ENCODE results near the gene MAP6D1. TPM values are rescaled to one million over a fixed set of nuclear protein-coding genes. Genes with fewer than 3 reads are reported as not detected.

MAP6D1 gene
- total RNA-seq, 2 donors from 2014 or later, result 0.98 TPM; not detected in 1

DNA sequence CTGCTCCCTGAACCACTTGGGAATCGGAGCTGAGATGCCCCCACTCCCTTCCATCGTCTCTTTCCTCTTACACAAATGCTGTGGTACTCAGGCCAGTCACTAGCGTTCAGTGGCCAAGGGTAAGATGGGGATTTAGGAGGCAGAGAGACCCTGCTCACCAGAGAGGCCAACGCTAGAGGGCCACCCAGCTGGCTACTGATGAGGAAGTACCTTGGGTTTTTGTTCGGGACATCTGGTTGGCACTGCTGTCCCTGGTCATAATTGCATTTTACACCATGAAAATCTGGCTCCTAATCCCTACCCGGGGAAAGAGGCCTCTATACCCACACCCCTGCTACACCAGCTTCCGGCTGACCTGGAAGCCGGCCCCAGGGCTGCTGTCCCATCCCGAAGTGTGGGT is 7.7 kb downstream of the MAP6D1 start:
- DNase-seq, result no peak
- H3K4me1 ChIP-seq, result no peaks in the 10 kb centered on the region
- intact Hi-C loops (cut with DNase I), result no loop called here
- no peaks in the 10 kb centered on the region for H3K9me3 ChIP-seq
- H3K9ac ChIP-seq (ENCODE audit: low read depth in 2 of 2, low read length in 2 of 2), result no peak overlapping the region
- H3K4me3 ChIP-seq, result no peak overlapping the region
- no peak overlapping the region for H3K27ac ChIP-seq
- TF ChIP-seq, protein P1, sequence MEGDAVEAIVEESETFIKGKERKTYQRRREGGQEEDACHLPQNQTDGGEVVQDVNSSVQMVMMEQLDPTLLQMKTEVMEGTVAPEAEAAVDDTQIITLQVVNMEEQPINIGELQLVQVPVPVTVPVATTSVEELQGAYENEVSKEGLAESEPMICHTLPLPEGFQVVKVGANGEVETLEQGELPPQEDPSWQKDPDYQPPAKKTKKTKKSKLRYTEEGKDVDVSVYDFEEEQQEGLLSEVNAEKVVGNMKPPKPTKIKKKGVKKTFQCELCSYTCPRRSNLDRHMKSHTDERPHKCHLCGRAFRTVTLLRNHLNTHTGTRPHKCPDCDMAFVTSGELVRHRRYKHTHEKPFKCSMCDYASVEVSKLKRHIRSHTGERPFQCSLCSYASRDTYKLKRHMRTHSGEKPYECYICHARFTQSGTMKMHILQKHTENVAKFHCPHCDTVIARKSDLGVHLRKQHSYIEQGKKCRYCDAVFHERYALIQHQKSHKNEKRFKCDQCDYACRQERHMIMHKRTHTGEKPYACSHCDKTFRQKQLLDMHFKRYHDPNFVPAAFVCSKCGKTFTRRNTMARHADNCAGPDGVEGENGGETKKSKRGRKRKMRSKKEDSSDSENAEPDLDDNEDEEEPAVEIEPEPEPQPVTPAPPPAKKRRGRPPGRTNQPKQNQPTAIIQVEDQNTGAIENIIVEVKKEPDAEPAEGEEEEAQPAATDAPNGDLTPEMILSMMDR (IDR thresholded peaks at IDR 0.05), result no peak
- H3K36me3 ChIP-seq, result no peaks in the 10 kb centered on the region
- H3K27me3 ChIP-seq, result no peaks in the 10 kb centered on the region

GRCh38 chr3:183816681-183817510 is 8.5 kb downstream of the MAP6D1 start:
- Histone ChIP-seq H3K9me3 (no peaks in the 10 kb centered on the region), H3K36me3 (no peaks in the 10 kb centered on the region), H3K4me1 (no peaks in the 10 kb centered on the region), H3K9ac (ENCODE audit: low read depth in 2 of 2, low read length in 2 of 2) (no peak overlapping the region), H3K27ac (no peak overlapping the region), H3K27me3 (no peaks in the 10 kb centered on the region), H3K4me3 (no peak overlapping the region)
- TF ChIP-seq, protein P1 (IDR thresholded peaks at IDR 0.05), result no peak
- intact Hi-C loops (cut with DNase I), result no loop called here
- no peak for DNase-seq

GRCh38 chr3:183815951-183816475 is 9.4 kb downstream of the MAP6D1 start:
- TF ChIP-seq, protein P1 (IDR thresholded peaks at IDR 0.05), result no peak
- H3K4me1 ChIP-seq, result no peaks in the 10 kb centered on the region
- no peak overlapping the region for H3K4me3 ChIP-seq
- intact Hi-C loops (cut with DNase I), result no loop called here
- H3K9ac ChIP-seq (ENCODE audit: low read depth in 2 of 2, low read length in 2 of 2), result no peak overlapping the region
- H3K27ac ChIP-seq, result no peak overlapping the region
- no peak for DNase-seq
- H3K27me3 ChIP-seq, result no peaks in the 10 kb centered on the region
- H3K36me3 ChIP-seq, result peaks cover 2% of the 10 kb centered on the region
- no peaks in the 10 kb centered on the region for H3K9me3 ChIP-seq

DNA sequence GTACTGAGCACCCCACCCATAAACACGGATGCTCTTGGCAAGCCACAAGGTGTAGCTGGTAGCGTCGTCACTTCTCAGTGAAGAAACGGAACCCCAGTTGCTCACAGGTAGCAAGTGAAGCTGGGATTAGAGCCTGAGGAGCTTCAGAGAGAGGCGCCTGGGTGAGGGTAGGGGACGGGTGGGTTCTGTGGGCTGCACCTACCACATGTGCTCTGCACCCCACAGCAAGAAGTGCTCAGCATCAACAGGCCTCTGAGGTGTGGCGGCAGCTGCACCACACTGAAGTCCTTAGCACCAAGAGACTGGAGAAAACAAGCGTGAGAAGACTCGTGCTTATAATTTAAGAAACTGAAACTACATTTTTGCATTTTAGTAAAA is 9.8 kb downstream of the MAP6D1 start:
- Histone ChIP-seq H3K9me3 (no peaks in the 10 kb centered on the region), H3K4me3 (no peak overlapping the region), H3K27me3 (no peaks in the 10 kb centered on the region), H3K27ac (no peak overlapping the region), H3K9ac (ENCODE audit: low read depth in 2 of 2, low read length in 2 of 2) (no peak overlapping the region), H3K4me1 (no peaks in the 10 kb centered on the region), H3K36me3 (peaks cover 6% of the 10 kb centered on the region)
- intact Hi-C loops (cut with DNase I), result no loop called here
- no peak for DNase-seq
- TF ChIP-seq, protein P1 (IDR thresholded peaks at IDR 0.05), result no peak

DNA sequence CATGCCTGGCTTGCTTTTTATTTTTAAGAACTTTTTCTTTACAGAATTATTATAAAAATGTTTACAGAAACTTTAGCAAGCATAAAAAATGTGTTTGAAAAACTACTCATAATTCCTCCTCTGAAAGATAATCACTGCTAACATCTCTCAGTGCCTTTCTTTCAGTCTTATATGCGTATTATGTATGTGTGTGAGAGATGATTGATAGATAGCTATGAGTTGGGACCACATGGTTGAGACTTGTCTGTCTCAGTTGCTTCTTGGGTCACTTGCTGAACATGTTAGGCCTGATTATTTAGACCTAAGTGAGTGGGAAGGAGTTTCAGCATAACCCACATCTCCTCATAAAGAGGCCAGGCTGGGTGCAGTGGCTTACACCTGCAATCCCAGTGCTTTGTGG is 11.1 kb downstream of the MAP6D1 start:
- H3K4me3 ChIP-seq, result no peak overlapping the region
- H3K36me3 ChIP-seq, result peaks cover 9% of the 10 kb centered on the region
- H3K9me3 ChIP-seq, result no peaks in the 10 kb centered on the region
- no peak overlapping the region for H3K27ac ChIP-seq
- TF ChIP-seq, protein P1 (IDR thresholded peaks at IDR 0.05), result no peak
- no peak overlapping the region for H3K9ac ChIP-seq (ENCODE audit: low read depth in 2 of 2, low read length in 2 of 2)
- no peaks in the 10 kb centered on the region for H3K4me1 ChIP-seq
- intact Hi-C loops (cut with DNase I), result no loop called here
- H3K27me3 ChIP-seq, result no peaks in the 10 kb centered on the region
- no peak for DNase-seq

Data from colonic mucosa (tissue), 4 donors.